GM21529 (cell line): Measurements from ENCODE around the gene IGF2R.

Source experiments
- ATAC-seq: cut with Tn5 transposase; IDR thresholded peaks from one replicate; pipeline ENCODE4 v1.9.1; 2021; ENCODE audit not compliant: unreplicated experiment

IGF2R gene

GRCh38 chr6:159973951-159974350 is 5.1 kb downstream of the IGF2R start:
- peak; percentile 51 for ATAC-seq

- ATAC-seq = no peak
Measured at GRCh38 chr6:159974932-159975331, 6.0 kb downstream of the IGF2R start.

- no peak for ATAC-seq
Measured at GRCh38 chr6:159976686-159977254, 7.9 kb downstream of the IGF2R start.

- no peak for ATAC-seq
Measured at GRCh38 chr6:159977255-159977903, 8.5 kb downstream of the IGF2R start.

GRCh38 chr6:159977904-159978268 is 9.0 kb downstream of the IGF2R start:
- no peak for ATAC-seq

GRCh38 chr6:159978291-159979135 is 9.6 kb downstream of the IGF2R start:
- peak; percentile 30 for ATAC-seq

- ATAC-seq = peak; percentile 62
Measured at GRCh38 chr6:159979136-159979874, 10.4 kb downstream of the IGF2R start.

- no peak for ATAC-seq
Measured at GRCh38 chr6:159980474-159980873, 11.6 kb downstream of the IGF2R start.

GRCh38 chr6:159981071-159981402 is 12.2 kb downstream of the IGF2R start:
- ATAC-seq = no peak

- ATAC-seq = peak; percentile 71
Measured at GRCh38 chr6:159981403-159982245, 12.7 kb downstream of the IGF2R start.

- ATAC-seq = no peak
Measured at GRCh38 chr6:159982731-159983506, 14.0 kb downstream of the IGF2R start.

- no peak for ATAC-seq
Measured at GRCh38 chr6:159983641-159984080, 14.8 kb downstream of the IGF2R start.

GRCh38 chr6:159984268-159984786 is 15.4 kb downstream of the IGF2R start:
- no peak for ATAC-seq

GRCh38 chr6:159985296-159985945 is 16.5 kb downstream of the IGF2R start:
- ATAC-seq = no peak

GRCh38 chr6:159988983-159989454 is 20.1 kb downstream of the IGF2R start:
- no peak for ATAC-seq

- ATAC-seq = peak; percentile 86
Measured at GRCh38 chr6:159989492-159990480, 20.9 kb downstream of the IGF2R start.

- no peak for ATAC-seq
Measured at GRCh38 chr6:159992366-159992765, 23.5 kb downstream of the IGF2R start.

- ATAC-seq = no peak
Measured at GRCh38 chr6:159995405-159995804, 26.5 kb downstream of the IGF2R start.
